SKM-1 treated with dmso at 0.1 percent for 144 hours (cell line): ENCODE data around the gene SRGAP1.
"Not testable (repeated sequence)": the region's sequence is repeated elsewhere in the genome, so short reads cannot be mapped to it uniquely, and the experiment has no call there.

Source experiments
- DNase-seq: peaks from one replicate; lab custom pipeline; 2025; ENCODE audit not compliant: unreplicated experiment; lab: John Stamatoyannopoulos, UW

SRGAP1 gene

DNA sequence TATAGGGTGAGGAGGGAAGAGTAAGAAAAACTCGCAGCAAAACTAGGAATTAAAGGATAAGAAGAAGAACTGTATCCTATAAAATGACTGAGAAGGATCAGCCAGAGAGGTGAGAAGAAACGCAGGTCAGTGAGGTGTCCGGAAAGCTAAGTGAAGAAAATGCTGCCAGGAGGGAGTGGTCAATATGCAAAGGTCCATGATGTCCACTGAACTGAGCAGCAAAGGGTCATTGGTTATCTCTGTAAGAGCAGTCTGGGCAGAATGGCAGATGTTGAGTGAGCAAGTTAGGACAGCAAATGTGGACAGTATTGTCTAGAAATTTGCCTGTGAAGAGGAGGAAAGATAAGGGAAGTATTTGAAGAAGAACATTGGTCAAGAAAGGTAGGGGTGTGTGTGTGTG, 155.4 kb downstream of the SRGAP1 start:
- DNase-seq, result no peak

DNA sequence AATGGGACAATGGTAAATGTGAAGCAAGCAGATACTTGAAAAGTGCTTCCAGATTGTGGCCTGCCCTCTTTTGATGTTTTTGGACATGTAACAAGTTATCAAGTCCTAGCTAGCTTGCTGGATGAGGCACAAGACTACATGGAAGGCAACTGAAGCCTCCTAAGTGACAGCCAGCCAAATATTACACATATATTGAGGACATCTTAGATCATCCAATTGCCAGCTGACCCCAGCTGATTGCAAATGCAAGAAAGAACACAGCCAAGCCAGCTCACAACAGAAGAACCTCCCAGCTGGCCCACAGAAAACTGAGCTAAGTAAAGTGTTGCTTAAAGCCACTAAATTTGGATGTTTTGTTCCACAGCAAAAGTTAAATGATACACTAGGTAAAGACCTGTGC, 156.9 kb downstream of the SRGAP1 start:
- DNase-seq, result no peak

- DNase-seq, result no peak
These were observed 160.1 kb downstream of the SRGAP1 start for GRCh38 chr12:64004641-64005040.

GRCh38 chr12:64006211-64006825, 161.8 kb downstream of the SRGAP1 start:
- DNase-seq, result no peak

DNA sequence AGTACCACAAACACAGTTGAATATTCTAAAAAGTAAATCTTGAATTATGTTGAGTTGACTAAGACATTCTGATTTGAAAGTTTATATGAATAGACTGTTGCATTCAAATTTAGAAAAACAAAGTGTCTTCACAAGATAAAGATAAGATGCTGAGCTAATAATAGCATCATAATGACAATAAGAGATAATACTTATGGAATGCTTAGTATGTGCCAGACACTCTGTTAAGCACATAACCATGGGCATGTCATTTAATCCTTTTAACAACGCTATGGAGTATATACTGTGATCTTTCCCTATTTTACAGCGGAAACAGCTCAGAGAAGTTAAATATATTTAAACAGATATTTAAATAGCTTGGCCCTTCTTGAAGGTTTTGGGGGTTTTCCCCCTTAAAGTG, 163.4 kb downstream of the SRGAP1 start:
- DNase-seq, result no peak

- DNase-seq, result no peak
These were observed 164.1 kb downstream of the SRGAP1 start for GRCh38 chr12:64008596-64008995.

DNA sequence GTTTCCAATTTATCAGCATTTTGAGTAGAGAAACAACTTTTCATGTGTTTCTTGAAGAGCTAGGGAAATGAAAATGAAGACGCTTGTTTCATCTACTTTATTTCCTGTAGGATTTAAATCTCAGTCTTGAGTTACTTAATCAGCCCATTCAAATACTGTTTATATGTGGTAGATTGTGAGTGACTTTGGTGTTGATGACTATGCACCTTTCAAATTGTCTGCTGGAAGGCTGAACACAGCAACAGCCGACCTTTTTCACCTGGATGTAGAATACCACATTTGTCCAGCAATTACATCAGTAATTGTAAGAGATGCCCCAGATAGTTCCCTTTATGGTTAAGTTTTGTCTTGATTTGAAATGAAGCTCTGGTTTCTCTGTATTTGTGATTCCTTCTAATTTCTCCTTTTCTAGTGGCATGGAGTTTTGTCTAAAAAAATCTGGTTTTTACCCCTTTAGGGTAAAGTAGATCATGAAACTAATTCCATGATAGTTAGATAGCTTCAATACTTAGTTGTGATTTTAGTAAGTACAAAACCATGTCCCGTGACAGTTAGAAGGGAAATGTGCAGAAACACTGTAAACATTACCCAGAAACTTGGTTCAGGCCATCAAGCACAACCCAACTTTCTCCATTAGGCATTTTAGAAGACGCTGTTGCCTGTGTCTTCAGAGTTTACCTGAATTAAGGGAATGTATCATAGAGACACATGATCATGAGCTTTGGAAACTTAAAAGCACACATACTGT, 165.0 kb downstream of the SRGAP1 start:
- DNase-seq, result no peak

- DNase-seq, result no peak
These were observed 165.7 kb downstream of the SRGAP1 start for GRCh38 chr12:64010069-64010686.

- DNase-seq, result no peak
These were observed 172.0 kb downstream of the SRGAP1 start for GRCh38 chr12:64016521-64016920.

GRCh38 chr12:64018116-64018515, 173.6 kb downstream of the SRGAP1 start:
- not testable (repeated sequence) for DNase-seq

GRCh38 chr12:64018524-64018923, 174.0 kb downstream of the SRGAP1 start:
- no peak for DNase-seq

GRCh38 chr12:64019101-64019500, 174.6 kb downstream of the SRGAP1 start:
- DNase-seq, result no peak

DNA sequence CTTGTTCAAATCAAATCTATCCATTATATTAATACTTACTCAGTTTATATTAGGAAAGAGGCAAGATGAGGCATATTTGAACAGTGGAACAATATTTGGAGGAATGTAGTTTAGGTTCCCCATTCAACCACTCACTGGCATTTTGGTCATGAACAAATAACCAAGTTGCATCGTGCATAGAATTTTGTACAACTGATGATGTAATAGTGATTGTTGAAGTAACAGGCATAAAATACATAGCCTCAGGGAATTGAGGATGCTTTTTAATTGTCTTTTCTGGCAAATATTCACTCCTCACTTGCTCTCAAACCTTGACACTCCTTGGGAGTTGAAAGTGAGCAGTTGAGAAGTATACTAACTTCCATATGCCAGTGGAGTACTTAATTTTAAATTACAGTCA, 175.2 kb downstream of the SRGAP1 start:
- DNase-seq, result no peak

DNA sequence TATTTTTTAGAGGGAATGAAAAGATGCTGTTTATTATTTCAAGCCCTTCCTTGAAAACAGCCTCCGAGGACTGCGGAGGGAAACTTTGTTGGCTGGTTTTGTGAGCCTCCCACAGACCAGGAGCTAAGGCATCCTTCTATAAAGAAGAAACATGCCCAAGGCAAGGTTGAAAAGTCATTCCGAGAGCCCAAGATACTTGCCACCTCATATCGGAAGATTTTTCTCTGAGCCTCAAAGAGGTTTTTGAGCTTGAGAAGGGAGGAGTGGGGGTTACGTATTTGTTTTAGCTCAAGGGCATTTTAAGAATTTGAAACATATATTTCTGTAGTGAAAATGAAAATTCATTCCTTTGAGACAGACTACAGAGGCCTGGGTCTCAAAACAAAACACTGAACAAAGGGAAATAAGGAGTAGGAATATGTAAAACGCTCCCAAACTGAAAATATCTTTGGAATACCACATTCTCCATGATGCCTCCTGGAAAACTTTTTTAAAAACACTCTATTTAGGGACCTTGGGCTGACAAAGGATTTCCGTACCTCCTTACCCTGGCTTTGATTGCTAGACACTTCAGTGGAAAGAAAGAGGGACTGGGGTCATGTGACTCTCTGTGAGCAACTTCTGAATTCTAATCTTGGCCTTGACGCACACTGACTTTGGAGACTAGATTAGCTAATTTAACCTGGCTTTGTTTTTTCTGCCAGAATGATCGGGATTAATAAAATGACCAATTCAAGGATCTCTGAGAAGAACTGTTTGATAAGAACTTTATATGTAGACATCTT, 180.9 kb downstream of the SRGAP1 start:
- no peak for DNase-seq

GRCh38 chr12:64027311-64027710, 182.8 kb downstream of the SRGAP1 start:
- DNase-seq, result no peak

- no peak for DNase-seq
These were observed 184.0 kb downstream of the SRGAP1 start for GRCh38 chr12:64028541-64028940.

DNA sequence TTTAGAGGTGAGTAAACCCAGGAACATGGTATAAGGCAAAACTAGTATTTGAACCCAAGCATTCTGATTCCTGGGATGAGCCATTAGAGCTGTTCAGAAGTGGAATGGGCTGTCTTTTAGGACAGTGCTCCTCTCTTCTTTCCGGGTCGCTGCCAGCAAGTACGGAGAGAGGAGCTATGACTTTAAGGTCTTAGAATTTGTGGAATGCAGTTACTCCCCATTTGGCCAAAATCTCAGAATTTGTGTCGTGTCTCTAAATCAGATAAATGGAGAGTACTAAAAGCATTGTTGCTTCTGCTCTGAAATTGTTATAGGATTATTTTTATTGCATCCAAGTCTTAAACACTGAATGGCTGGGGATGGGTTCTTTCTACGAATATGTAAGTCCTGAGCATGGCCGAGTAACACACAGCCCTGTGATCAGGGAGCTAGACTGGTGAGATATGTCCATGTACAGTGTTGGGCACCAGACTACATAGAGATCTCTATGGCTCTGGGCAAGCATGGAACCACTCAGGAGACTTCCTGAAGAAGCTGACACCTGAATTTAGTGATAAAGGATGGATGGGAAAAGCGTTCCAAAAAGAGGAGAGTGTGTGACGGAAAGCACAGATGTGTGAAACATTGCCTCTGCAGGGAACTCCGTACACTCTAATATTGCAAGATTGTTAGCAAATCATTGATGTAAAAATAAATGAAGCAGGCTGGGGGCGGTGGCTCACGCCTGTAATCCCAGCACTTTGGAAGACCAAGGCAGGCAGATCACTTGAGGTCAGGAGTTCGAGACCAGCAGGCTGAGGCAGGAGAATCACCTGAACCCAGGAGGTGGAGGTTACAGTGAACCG, 184.7 kb downstream of the SRGAP1 start:
- no peak for DNase-seq

- no peak for DNase-seq
These were observed 185.7 kb downstream of the SRGAP1 start for GRCh38 chr12:64030155-64030554.

DNA sequence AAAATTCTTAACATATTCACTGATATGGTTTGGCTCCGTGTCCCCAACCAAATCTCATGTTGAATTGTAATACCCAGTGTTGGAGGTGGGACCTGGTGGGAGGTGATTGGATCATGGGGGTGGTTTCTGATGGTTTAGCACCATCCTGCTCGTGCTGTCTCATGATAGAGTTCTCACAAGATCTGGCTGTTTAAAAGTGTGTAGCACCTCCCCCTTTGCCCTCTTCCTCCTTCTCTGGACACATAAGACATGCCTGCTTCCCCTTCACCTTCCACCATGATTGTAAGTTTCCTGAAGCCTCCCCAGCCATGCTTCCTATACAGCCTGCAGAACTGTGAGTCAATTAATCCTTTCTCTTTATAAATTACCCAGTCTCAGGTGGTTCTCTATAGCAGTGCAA, 189.6 kb downstream of the SRGAP1 start:
- DNase-seq, result not testable (repeated sequence)

GRCh38 chr12:64034901-64035576, 190.5 kb downstream of the SRGAP1 start:
- DNase-seq, result no peak
